IMR-90 (cell line): ENCODE results near the gene CMTM5. TPM values are rescaled to one million over a fixed set of nuclear protein-coding genes. Genes with fewer than 3 reads are reported as not detected.

Experiments used
- ATAC-seq: fragments of 200-7000 bp; cut with Tn5 transposase; 2 replicates; pipeline ENCODE4 v1.9.1; 2020; ENCODE audit warnings: low read depth, mild to moderate bottlenecking, moderate library complexity
- BruUV-seq: library from RNA; stranded (reverse); fragments of 400-500 nt; replicated peaks from 2 replicates; lab custom pipeline; 2021; lab: Mats Ljungman, UMichigan
- CTCF ChIA-PET: fragments of 300-600 bp; formaldehyde crosslinking; extraction: SDS; loops from one replicate; lab custom pipeline; 2021; ENCODE audit warnings: antibody characterized with exemption; lab: Yijun Ruan, JAX
- POLR2A ChIA-PET: fragments of 300-600 bp; sonication (Branson Sonifier 250); formaldehyde crosslinking; loops from one replicate; lab custom pipeline; 2022; ENCODE audit warnings: antibody characterized with exemption; ENCODE audit not compliant: unreplicated experiment; lab: Charles Lee
- DNase-seq: peaks from one replicate; pipeline ENCODE4 v3.0.0; 2013
- H2AFZ ChIP-seq: replicated peaks from 2 replicates; pipeline ENCODE3; 2013; ENCODE audit warnings: low read length, mild to moderate bottlenecking; ENCODE audit not compliant: poor library complexity
- H2AK5ac ChIP-seq: 2 replicates; pipeline ENCODE4 v1.6.1; 2013; ENCODE audit warnings: low read depth, low read length, inconsistent platforms
- H2AK9ac ChIP-seq: replicated peaks from 2 replicates; pipeline ENCODE3; 2013; ENCODE audit warnings: mild to moderate bottlenecking, low read depth, low read length, moderate library complexity; ENCODE audit not compliant: poor library complexity
- H2BK120ac ChIP-seq: 2 replicates; pipeline ENCODE4 v1.6.1; 2013; ENCODE audit warnings: low read depth, low read length, inconsistent platforms
- H2BK15ac ChIP-seq: 3 replicates; pipeline ENCODE4 v1.6.1; 2013; ENCODE audit warnings: low read depth, low read length, inconsistent platforms
- H2BK20ac ChIP-seq: 2 replicates; pipeline ENCODE4 v1.6.1; 2013; ENCODE audit warnings: low read depth, mild to moderate bottlenecking, inconsistent platforms, low read length, moderate library complexity
- H2BK5ac ChIP-seq: 2 replicates; pipeline ENCODE4 v1.6.1; 2013; ENCODE audit warnings: mild to moderate bottlenecking, low read depth, low read length, inconsistent platforms; ENCODE audit not compliant: poor library complexity, severe bottlenecking
- H3K14ac ChIP-seq: replicated peaks from 2 replicates; pipeline ENCODE4 v1.6.1; 2013; ENCODE audit warnings: low read depth, low read length, inconsistent platforms
- H3K18ac ChIP-seq: 2 replicates; pipeline ENCODE4 v1.6.1; 2013; ENCODE audit warnings: low read depth, low read length, control low read depth
- H3K23ac ChIP-seq: 2 replicates; pipeline ENCODE4 v1.6.1; 2013; ENCODE audit warnings: low read depth, low read length, inconsistent platforms
- H3K27ac ChIP-seq: 2 replicates; pipeline ENCODE4 v1.5.1; 2013; ENCODE audit warnings: mild to moderate bottlenecking, control low read depth, low read length; ENCODE audit not compliant: insufficient read depth
- H3K27me3 ChIP-seq: 2 replicates; pipeline ENCODE4 v1.6.1; 2013; ENCODE audit warnings: low read length; ENCODE audit not compliant: control insufficient read depth, insufficient read depth
- H3K36me3 ChIP-seq: 2 replicates; pipeline ENCODE4 v1.6.1; 2013; ENCODE audit warnings: low read length, mixed read lengths; ENCODE audit not compliant: control insufficient read depth, insufficient read depth
- H3K4ac ChIP-seq: 2 replicates; pipeline ENCODE4 v1.6.1; 2013; ENCODE audit warnings: low read depth, low read length, inconsistent platforms
- H3K4me1 ChIP-seq: 2 replicates; pipeline ENCODE4 v1.6.1; 2013; ENCODE audit warnings: low read length, mixed read lengths; ENCODE audit not compliant: control insufficient read depth, insufficient read depth
- H3K4me2 ChIP-seq: 2 replicates; pipeline ENCODE4 v1.6.1; 2013; ENCODE audit warnings: low read depth, mild to moderate bottlenecking, control low read depth, low read length, moderate library complexity
- H3K4me3 ChIP-seq: 2 replicates; pipeline ENCODE4 v1.5.1; 2013; ENCODE audit warnings: low read depth, mild to moderate bottlenecking, control low read depth, low read length, moderate library complexity; ENCODE audit not compliant: insufficient read depth
- H3K56ac ChIP-seq: 2 replicates; pipeline ENCODE4 v1.6.1; 2013; ENCODE audit warnings: low read length, inconsistent platforms; ENCODE audit not compliant: insufficient read depth; ENCODE audit errors: extremely low read depth
- H3K79me1 ChIP-seq, 2 experiments: 2 replicates each; pipeline ENCODE4 v1.6.1; 2013; ENCODE audit warnings: low read length in 2 of 2, inconsistent platforms in 1 of 2, low read depth in 1 of 2
- H3K9ac ChIP-seq: 2 replicates; pipeline ENCODE4 v1.6.1; 2013; ENCODE audit warnings: low read depth, low read length, control low read depth
- H3K9me1 ChIP-seq: 2 replicates; pipeline ENCODE4 v1.6.1; 2013; ENCODE audit warnings: low read length, inconsistent platforms; ENCODE audit not compliant: insufficient read depth
- H3K9me3 ChIP-seq: 2 replicates; pipeline ENCODE4 v1.6.1; 2013; ENCODE audit warnings: low read length; ENCODE audit not compliant: control insufficient read depth, insufficient read depth
- H4K20me1 ChIP-seq: 2 replicates; pipeline ENCODE4 v1.6.1; 2013; ENCODE audit warnings: low read length, inconsistent platforms; ENCODE audit not compliant: insufficient read depth
- H4K5ac ChIP-seq: 2 replicates; pipeline ENCODE4 v1.6.1; 2013; ENCODE audit warnings: mild to moderate bottlenecking, low read depth, low read length, control low read depth
- H4K8ac ChIP-seq, 2 experiments: 2 replicates each; pipeline ENCODE4 v1.6.1; 2013; ENCODE audit warnings: low read depth in 2 of 2, low read length in 2 of 2, control low read depth in 1 of 2, inconsistent platforms in 1 of 2
- H4K91ac ChIP-seq: 2 replicates; pipeline ENCODE4 v1.6.1; 2013; ENCODE audit warnings: low read depth, low read length, inconsistent platforms; ENCODE audit not compliant: insufficient read depth
- CEBPB ChIP-seq: IDR thresholded peaks from 2 replicates; pipeline ENCODE4 v1.6.1; 2012; ENCODE audit warnings: low read depth, low read length, improper control_type of control experiment
- CHD1 ChIP-seq: IDR thresholded peaks from 2 replicates; pipeline ENCODE4 v1.6.1; 2012; ENCODE audit warnings: low read depth, low read length, improper control_type of control experiment
- FOS ChIP-seq: fragments of 150-350 bp; IDR thresholded peaks from 2 replicates; pipeline ENCODE4 v1.6.1; 2016; ENCODE audit warnings: low read depth, low read length
- MAFK ChIP-seq: IDR thresholded peaks from 2 replicates; pipeline ENCODE4 v1.6.1; 2012; ENCODE audit warnings: low read depth, low read length, improper control_type of control experiment
- MAZ ChIP-seq: IDR thresholded peaks from 2 replicates; pipeline ENCODE4 v1.6.1; 2012; ENCODE audit warnings: low read depth, mild to moderate bottlenecking, low read length, improper control_type of control experiment, moderate library complexity, borderline replicate concordance
- NFE2L2 ChIP-seq: fragments of 150-350 bp; IDR thresholded peaks from 2 replicates; pipeline ENCODE4 v1.6.1; 2016; ENCODE audit warnings: low read depth, mild to moderate bottlenecking, low read length
- POLR2A ChIP-seq: IDR thresholded peaks from 2 replicates; pipeline ENCODE4 v1.6.1; 2012; ENCODE audit warnings: mild to moderate bottlenecking, low read depth, low read length
- RAD21 ChIP-seq: IDR thresholded peaks from 2 replicates; pipeline ENCODE4 v1.6.1; 2012; ENCODE audit warnings: low read length, improper control_type of control experiment
- RFX5 ChIP-seq: IDR thresholded peaks from 2 replicates; pipeline ENCODE4 v1.8.0; 2012; ENCODE audit warnings: low read depth, mild to moderate bottlenecking, low read length, moderate library complexity
- SMC3 ChIP-seq: fragments of 150-350 bp; IDR thresholded peaks from 2 replicates; pipeline ENCODE4 v1.6.1; 2016; ENCODE audit warnings: low read depth, mild to moderate bottlenecking, antibody characterized with exemption, low read length, moderate library complexity
- WGBS, 2 experiments: methylation state at CpG; one replicate each; pipeline versions ENCODE4 v1.1.5 to v1.1.7; 2013; ENCODE audit warnings: missing lambda C conversion rate in 2 of 2; ENCODE audit not compliant: insufficient read length in 1 of 2; ENCODE audit errors: extremely low coverage in 2 of 2; 5-methylcytosine and 5-hydroxymethylcytosine counted together
- dilution Hi-C: fragments of 300-500 bp; cut with HindIII; formaldehyde crosslinking; loops from one replicate; pipeline ENCODE4 v1.14.3; 2018; ENCODE audit warnings: low sequenced_read_pairs; ENCODE audit not compliant: unreplicated experiment
- in situ Hi-C: fragments of 300-500 bp; cut with MboI; formaldehyde crosslinking; loops from 3 replicates; pipeline ENCODE4 v1.14.3; 2019; ENCODE audit warnings: low sequenced_read_pairs, inconsistent platforms, mixed read lengths
- intact Hi-C: fragments of 100-400 bp; cut with micrococcal nuclease; formaldehyde crosslinking; loops from 2 replicates; pipeline ENCODE4 v1.10.0; 2022
- polyA plus RNA-seq, 3 experiments: library from polyadenylated mRNA; depleted of rRNA; stranded (reverse); fragments of >200 nt; gene quantifications; 2 replicates each; pipeline ENCODE4 v1.2.3, GENCODE V29; 2012; ENCODE audit warnings: low replicate concordance in 1 of 3
- total RNA-seq: library from RNA; depleted of rRNA; stranded (reverse); fragments of >200 nt; gene quantifications from 2 replicates; pipeline ENCODE4 v1.2.3, GENCODE V29; 2012
- TF ChIP-seq, protein P1 (sequence below): conservative IDR thresholded peaks from 2 replicates; pipeline ENCODE4 v1.5.1; 2012; ENCODE audit warnings: mild to moderate bottlenecking, low read depth, low read length, improper control_type of control experiment
- TF ChIP-seq, protein P2 (sequence below): fragments of 150-350 bp; IDR thresholded peaks from 2 replicates; pipeline ENCODE4 v1.6.1; 2017; ENCODE audit warnings: mild to moderate bottlenecking, antibody characterized with exemption, low read length, low read depth

Gene CMTM5
- total and polyA plus RNA-seq, 2 of the 4 experiments (the other 2 are of a cell fraction), result 0.07 TPM; not detected in 1

- peak; percentile 92 for DNase-seq
- Histone ChIP-seq H3K4me2 (peak within 1 kb of the TSS; percentile 75), H4K20me1 (no peaks in the 10 kb centered on the region; the same call in 1 of the 2 replicates), H3K18ac (peak within 1 kb of the TSS; percentile 9; the same call in 1 of the 2 replicates), H4K8ac (peak within 1 kb of the TSS; percentile 75 to 77), H2BK5ac (peak within 1 kb of the TSS; percentile 29), H3K56ac (no peak within 1 kb of the TSS), H3K4ac (peak within 1 kb of the TSS; percentile 64), H3K14ac (peak within 1 kb of the TSS; percentile 46), H2BK120ac (peak within 1 kb of the TSS; percentile 35), H3K27me3 (no peaks in the 10 kb centered on the region), H2BK20ac (peak within 1 kb of the TSS; percentile 33), H4K5ac (no peak within 1 kb of the TSS; the same call in 1 of the 2 replicates), H2AK5ac (peak within 1 kb of the TSS; percentile 54), H3K9ac (peak within 1 kb of the TSS; percentile 68), H2AK9ac (peak within 1 kb of the TSS; percentile 86), H4K91ac (no peak within 1 kb of the TSS), H2AFZ (peak within 1 kb of the TSS; percentile 96), H2BK15ac (peak within 1 kb of the TSS; percentile 1; the same call in 1 of the 3 replicates), H3K79me1 (peaks cover 0 to 7% of the 10 kb centered on the region in 2 experiments; a peak in 3 of 4 replicates), H3K27ac (peak within 1 kb of the TSS; percentile 63), H3K4me3 (peak within 1 kb of the TSS; percentile 76), H3K4me1 (peaks cover 3% of the 10 kb centered on the region; the same call in 1 of the 2 replicates), H3K9me3 (no peaks in the 10 kb centered on the region), H3K36me3 (peaks cover 21% of the 10 kb centered on the region; the same call in 1 of the 2 replicates), H3K23ac (no peak within 1 kb of the TSS; the same call in 1 of the 2 replicates), H3K9me1 (peaks cover 6% of the 10 kb centered on the region; the same call in 1 of the 2 replicates)
- ATAC-seq, result peak; percentile 98
- dilution Hi-C loops (no loop called here), intact Hi-C loops (loop anchor here (1.0 kb wide), 2 partner anchors 14 to 24 kb away; no protein-coding TSS in a partner anchor), in situ Hi-C loops (no loop called here)
- 2% methylated on average over 8 of the region's 42 CpGs; no CpG with 5 or more reads in 1 of the 2 experiments for WGBS, 2 experiments
- CTCF ChIA-PET, result interaction anchor here (0.7 to 1.7 kb wide), 6 partner anchors 8 to 42 kb away, joined by 3 to 8 read pairs (median 4); no protein-coding TSS in a partner anchor
- BruUV-seq, result no TSS peak
- peak; percentile 23 for TF ChIP-seq RAD21
- 0 out of 2 replicates have a peak, but pooled peaks have one; percentile 20 for TF ChIP-seq SMC3
- no peak for TF ChIP-seq RFX5
- TF ChIP-seq, protein P1, sequence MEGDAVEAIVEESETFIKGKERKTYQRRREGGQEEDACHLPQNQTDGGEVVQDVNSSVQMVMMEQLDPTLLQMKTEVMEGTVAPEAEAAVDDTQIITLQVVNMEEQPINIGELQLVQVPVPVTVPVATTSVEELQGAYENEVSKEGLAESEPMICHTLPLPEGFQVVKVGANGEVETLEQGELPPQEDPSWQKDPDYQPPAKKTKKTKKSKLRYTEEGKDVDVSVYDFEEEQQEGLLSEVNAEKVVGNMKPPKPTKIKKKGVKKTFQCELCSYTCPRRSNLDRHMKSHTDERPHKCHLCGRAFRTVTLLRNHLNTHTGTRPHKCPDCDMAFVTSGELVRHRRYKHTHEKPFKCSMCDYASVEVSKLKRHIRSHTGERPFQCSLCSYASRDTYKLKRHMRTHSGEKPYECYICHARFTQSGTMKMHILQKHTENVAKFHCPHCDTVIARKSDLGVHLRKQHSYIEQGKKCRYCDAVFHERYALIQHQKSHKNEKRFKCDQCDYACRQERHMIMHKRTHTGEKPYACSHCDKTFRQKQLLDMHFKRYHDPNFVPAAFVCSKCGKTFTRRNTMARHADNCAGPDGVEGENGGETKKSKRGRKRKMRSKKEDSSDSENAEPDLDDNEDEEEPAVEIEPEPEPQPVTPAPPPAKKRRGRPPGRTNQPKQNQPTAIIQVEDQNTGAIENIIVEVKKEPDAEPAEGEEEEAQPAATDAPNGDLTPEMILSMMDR, result peak; percentile 35
- TF ChIP-seq CEBPB, result no peak
- TF ChIP-seq POLR2A, result peak; percentile 88
- peak; percentile 29; the same call in 1 of the 2 replicates for TF ChIP-seq MAFK
- TF ChIP-seq FOS, result no peak
- 0 out of 2 replicates have a peak, but pooled peaks have one; percentile 1 for TF ChIP-seq NFE2L2
- TF ChIP-seq CHD1, result no peak
- peak; percentile 88 for TF ChIP-seq MAZ
- TF ChIP-seq, protein P2, sequence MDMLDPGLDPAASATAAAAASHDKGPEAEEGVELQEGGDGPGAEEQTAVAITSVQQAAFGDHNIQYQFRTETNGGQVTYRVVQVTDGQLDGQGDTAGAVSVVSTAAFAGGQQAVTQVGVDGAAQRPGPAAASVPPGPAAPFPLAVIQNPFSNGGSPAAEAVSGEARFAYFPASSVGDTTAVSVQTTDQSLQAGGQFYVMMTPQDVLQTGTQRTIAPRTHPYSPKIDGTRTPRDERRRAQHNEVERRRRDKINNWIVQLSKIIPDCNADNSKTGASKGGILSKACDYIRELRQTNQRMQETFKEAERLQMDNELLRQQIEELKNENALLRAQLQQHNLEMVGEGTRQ, result no peak
- POLR2A ChIA-PET, result no interaction called here
These were observed 24.1 kb upstream of the CMTM5 start, which contains the start of gene SLC22A17 for GRCh38 chr14:23352506-23353432. Gene SLC22A17 (minus strand): TSS chr14:23352887.
